Muscle of back (tissue), 13 donors: Measurements from ENCODE around the gene UNC13C. TPM values are rescaled to one million over a fixed set of nuclear protein-coding genes. Genes with fewer than 3 reads are reported as not detected.
"Not testable (repeated sequence)": the region's sequence is repeated elsewhere in the genome, so short reads cannot be mapped to it uniquely, and the experiment has no call there.

ENCODE experiments used
- DNase-seq, 3 donors: peaks; one replicate each; pipeline versions ENCODE4 v3.0.0 to v3.0.0-alpha.2; 2013
- long read RNA-seq, 9 donors: transcript quantifications; one replicate each; lab custom pipeline, GENCODE V29; 2026
- polyA plus RNA-seq, 10 donors: library from polyadenylated mRNA; unstranded; fragments of 120-200 nt; gene quantifications; one replicate each; pipeline ENCODE4 v1.2.1, GENCODE V29; 2013; ENCODE audit not compliant: insufficient read length in 10 of 10

UNC13C gene
- polyA plus RNA-seq = 1 to 10 TPM; 1.4 to 7.2 (median 3.6) TPM
- long read RNA-seq, donor 1 = 0 reads
- long read RNA-seq, donor 2 = 0 reads
- long read RNA-seq, donor 3 = 0 reads
- long read RNA-seq, donor 4 = 0 reads
- long read RNA-seq, donor 5, partial matches to known transcripts = 0 of 1 reads
- long read RNA-seq, donor 5, other reads (novel, unspliced or antisense) = 0 of 1 reads
- long read RNA-seq, donor 6, partial matches to known transcripts = 0 of 1 reads
- long read RNA-seq, donor 6, other reads (novel, unspliced or antisense) = 0 of 1 reads
- long read RNA-seq, donor 7 = 0 reads
- long read RNA-seq, donor 8 = 0 reads
- long read RNA-seq, donor 9 = 0 reads

- DNase-seq = peak in 2 of 3 donors; percentile 58 to 88
Measured at GRCh38 chr15:53978253-53978906, at the start of gene UNC13C. Gene UNC13C (plus strand): TSS chr15:53978441. CDS start chr15:54012904, 34,463 bp downstream.

- no peak for DNase-seq
Measured at GRCh38 chr15:53936137-53936536, 42.1 kb upstream of the UNC13C start.

- DNase-seq = not testable (repeated sequence)
Measured at GRCh38 chr15:53937632-53938031, 40.6 kb upstream of the UNC13C start.

GRCh38 chr15:53950572-53950971 lies 27.7 kb upstream of the UNC13C start:
- DNase-seq = no peak

GRCh38 chr15:53955396-53955795 lies 22.8 kb upstream of the UNC13C start:
- no peak for DNase-seq

- DNase-seq = peak in 1 of 3 donors; percentile 42
Measured at GRCh38 chr15:53962646-53963561, 15.3 kb upstream of the UNC13C start.

GRCh38 chr15:53963801-53964200 lies 14.4 kb upstream of the UNC13C start:
- DNase-seq = peak in 1 of 3 donors; percentile 7

- DNase-seq = no peak
Measured at GRCh38 chr15:53974121-53974520, 4.1 kb upstream of the UNC13C start.

GRCh38 chr15:53974813-53975212 lies 3.4 kb upstream of the UNC13C start:
- no peak for DNase-seq

GRCh38 chr15:53976844-53977392 lies 1.3 kb upstream of the UNC13C start:
- DNase-seq = peak in 1 of 3 donors; percentile 63

GRCh38 chr15:53979051-53979788 lies 979 bp downstream of the UNC13C start:
- peak in 1 of 3 donors; percentile 67 for DNase-seq

GRCh38 chr15:53980021-53980420 lies 1.8 kb downstream of the UNC13C start:
- peak in 1 of 3 donors; percentile 20 for DNase-seq

GRCh38 chr15:53982071-53982680 lies 3.9 kb downstream of the UNC13C start:
- peak in 1 of 3 donors; percentile 51 for DNase-seq

GRCh38 chr15:53982876-53983275 lies 4.6 kb downstream of the UNC13C start:
- DNase-seq = peak in 1 of 3 donors; percentile 5

GRCh38 chr15:53984221-53984620 lies 6.0 kb downstream of the UNC13C start:
- peak in 1 of 3 donors; percentile 43 for DNase-seq

GRCh38 chr15:53985562-53985961 lies 7.3 kb downstream of the UNC13C start:
- DNase-seq = no peak

- no peak for DNase-seq
Measured at GRCh38 chr15:53987480-53987879, 9.2 kb downstream of the UNC13C start.

GRCh38 chr15:54007256-54007655 lies 29.0 kb downstream of the UNC13C start:
- DNase-seq = no peak

- no peak for DNase-seq
Measured at GRCh38 chr15:54011656-54012055, 33.4 kb downstream of the UNC13C start.

GRCh38 chr15:54014067-54014655 lies 35.9 kb downstream of the UNC13C start:
- peak; percentile 18 to 44 (median 29) for DNase-seq
